GM19238 (cell line): ENCODE results near the gene ATP13A1.

ENCODE experiments used
- DNase-seq: peaks from one replicate; pipeline ENCODE4 v3.0.0; 2011; ENCODE audit warnings: low spot score; ENCODE audit not compliant: insufficient read length

Gene ATP13A1

DNA sequence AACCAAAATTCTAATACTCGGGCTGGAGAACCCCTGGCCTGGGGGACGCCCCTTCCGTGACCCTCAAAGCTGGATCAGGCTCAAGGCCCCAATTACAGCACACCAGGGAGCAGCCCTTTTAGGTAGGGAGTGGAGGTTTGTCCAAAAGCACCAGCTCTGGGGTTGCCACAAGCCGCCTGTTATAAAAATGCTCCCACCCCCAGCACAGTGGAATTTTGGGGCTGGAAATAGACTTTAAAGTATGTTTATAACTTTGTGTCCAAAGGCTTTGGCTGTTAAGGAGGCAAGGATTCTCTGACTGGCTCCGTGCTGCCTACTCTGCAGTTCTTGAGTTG lies 19.5 kb downstream of the ATP13A1 start:
- no peak for DNase-seq

DNA sequence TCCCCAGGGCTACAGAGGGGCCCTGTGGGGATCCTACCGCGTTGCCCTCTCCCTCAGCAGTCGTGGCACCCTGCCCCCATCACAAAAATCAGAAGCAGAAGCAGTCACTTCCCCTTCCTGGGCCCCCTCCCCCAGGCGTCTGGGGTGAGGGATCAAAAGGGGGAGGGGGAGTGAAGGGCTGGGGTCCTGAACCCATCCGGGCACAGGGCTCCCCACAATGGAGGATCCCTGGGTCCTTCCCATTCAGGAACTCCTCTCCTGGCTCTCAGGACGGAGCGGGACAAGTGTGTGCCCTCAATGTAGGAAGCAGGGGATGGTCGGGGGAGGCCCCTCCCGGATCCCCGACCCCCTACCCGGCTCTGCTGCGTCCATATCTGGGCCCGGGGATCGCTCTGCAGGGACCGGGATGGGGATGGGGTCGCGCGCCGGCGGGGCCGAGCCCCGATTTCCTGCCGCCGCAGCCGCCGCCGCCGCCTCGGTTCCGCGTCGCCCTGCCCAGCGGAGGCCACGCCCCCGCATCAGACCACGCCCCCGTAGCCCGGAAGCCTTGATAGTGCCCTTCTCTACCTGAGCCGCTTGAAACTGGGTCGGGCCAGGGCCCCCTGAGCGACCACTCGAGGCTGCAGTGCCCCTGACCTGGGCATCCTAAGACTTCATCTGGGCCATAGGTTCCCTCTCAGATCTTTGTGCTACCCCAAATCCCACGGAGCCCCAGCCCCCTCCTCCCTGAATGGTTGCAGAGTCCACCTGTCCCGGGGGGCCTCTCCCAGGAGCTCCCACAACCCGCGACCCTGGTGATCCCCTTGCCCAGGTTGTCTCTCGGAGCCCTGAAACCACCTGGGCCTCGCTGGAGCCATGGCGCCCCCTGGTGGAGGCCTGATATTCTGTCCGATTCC lies 20.1 kb downstream of the ATP13A1 start, which contains the start of gene GMIP:
Gene GMIP, minus strand, starts transcription at position 500 of the 896 bp plus-strand sequence. Its CDS starts 128 bp downstream, at position 372.
- DNase-seq, result peak; percentile 96

DNA sequence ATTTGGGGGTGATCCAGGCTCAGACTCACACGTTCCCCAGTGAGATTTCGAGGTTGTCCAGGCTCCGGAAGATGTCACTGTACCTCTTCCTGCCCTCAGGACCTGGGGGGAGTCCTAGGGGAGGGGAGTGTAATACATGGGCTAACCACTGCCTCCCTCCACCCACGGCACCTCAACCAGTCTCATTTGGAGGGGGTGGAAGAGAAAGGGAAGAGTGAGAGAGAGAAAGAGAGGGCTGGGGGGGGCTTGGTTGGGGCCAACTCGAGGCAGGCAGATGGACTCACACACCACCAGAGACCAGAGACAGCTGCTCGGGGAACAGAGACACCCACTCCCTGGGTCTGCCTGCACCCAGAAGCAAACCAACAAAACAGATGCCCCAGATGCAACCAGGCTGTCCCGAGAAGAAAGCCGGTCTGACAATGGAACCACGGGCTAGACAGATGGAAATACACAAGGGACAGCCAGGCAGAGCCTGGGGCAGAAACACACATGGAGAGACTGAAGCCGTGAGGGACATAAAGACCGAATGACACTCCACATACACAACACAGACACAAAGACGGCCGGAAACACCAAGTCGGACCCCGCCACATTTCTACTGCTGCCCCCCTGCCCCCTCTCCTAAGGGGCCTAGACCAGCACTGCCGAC lies 20.8 kb downstream of the ATP13A1 start:
- peak; percentile 72 for DNase-seq

DNA sequence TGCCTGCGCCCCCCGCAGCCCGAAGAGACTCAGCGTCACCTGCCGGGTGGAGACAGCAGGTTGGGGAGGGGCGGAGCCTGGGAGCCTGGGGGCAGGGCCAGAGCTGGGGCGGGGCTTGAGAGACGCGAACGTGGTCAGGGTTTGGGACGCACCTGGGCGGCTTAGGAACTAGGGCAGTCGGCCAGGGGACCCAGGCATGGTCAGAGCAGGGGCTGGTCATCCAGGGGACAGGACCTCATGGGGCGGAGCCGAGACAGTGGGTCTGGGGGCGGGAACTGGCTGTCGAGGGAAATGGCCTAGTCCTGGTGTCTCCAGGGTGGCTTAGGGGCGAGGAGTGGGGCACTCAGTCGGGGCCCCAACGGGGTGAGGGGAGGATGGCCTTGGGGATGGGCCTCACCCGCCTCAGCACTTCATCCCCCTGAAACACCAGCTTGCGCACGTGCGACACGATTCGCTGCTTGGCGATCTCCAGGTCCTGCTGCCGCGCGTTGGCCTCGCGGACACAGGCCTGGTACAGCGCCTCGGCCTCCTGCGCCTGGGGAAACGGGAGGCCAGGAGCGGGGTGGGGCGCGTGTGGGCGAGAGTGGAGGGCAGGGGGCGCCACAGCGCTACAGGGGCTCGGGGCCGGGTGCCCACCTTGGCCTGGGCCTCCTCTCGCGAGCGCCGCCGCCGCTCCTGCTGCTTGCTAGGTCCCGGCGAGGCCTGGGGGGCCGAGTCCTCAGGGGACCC lies 25.8 kb downstream of the ATP13A1 start:
- DNase-seq, result no peak

DNA sequence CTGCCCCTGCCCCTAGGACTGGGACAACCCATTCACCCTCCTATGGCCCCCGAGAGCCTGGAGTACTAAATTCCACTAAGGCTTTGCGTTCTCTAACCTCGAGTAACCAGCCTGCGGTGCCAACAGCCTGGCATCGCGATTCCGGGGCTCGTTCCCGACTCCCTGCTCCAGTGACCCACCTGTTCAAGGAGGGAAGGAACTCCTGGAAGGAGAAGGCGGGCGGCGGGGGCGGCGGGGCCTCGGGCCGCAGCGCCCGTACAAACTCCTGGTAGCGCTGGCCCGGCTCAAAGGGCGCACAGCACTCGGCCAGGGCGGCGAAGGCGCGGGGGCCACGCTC lies 26.3 kb downstream of the ATP13A1 start:
- no peak for DNase-seq

DNA sequence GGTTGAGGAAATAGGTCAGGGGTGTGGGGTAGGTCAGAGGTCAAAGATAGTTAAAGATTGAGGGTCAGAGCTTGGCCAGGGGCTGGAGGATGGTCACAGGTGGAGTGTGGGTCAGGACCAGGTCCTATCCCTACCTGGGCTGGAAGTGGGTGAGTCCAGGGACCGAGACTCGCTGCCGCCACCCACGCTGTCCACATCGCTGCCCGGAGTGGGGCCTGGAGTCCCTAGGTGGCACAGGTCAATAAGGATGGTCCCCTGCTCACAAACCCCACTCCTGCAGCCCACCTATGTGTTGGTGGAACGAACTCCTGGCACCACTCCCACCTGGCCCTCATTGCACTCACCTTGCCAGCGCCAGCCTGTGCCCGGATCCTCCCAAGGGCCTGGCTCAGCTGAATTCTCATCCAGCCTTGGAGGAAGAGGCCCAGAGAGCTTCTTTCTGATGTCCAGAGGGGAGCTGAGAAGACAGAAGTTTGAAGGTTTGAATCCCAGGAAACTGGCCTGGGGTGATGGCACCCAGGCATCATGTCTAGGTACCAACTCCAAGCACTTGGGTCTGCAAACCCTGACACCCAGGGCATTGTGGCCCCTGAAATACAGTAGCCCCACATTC lies 26.8 kb downstream of the ATP13A1 start:
- no peak for DNase-seq

DNA sequence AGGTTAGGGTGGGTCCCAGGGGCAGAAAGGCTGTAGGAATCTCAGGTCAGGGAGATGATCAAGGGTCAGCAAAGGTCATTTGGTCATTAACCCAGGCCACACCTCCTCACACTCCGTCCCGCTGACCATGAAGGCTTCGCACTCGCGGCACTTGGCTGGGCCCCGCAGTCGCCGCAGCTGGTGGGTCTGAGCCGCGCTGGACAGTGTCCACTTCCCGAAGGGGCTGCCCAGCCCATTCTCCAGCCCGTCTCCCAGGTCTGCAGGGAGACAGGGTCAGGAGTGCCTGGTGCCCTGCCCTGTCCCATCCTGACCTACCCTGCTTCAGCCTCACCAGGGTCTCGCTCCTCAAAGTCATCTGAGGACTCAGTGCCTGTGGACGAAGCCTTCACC lies 28.2 kb downstream of the ATP13A1 start:
- DNase-seq, result no peak

DNA sequence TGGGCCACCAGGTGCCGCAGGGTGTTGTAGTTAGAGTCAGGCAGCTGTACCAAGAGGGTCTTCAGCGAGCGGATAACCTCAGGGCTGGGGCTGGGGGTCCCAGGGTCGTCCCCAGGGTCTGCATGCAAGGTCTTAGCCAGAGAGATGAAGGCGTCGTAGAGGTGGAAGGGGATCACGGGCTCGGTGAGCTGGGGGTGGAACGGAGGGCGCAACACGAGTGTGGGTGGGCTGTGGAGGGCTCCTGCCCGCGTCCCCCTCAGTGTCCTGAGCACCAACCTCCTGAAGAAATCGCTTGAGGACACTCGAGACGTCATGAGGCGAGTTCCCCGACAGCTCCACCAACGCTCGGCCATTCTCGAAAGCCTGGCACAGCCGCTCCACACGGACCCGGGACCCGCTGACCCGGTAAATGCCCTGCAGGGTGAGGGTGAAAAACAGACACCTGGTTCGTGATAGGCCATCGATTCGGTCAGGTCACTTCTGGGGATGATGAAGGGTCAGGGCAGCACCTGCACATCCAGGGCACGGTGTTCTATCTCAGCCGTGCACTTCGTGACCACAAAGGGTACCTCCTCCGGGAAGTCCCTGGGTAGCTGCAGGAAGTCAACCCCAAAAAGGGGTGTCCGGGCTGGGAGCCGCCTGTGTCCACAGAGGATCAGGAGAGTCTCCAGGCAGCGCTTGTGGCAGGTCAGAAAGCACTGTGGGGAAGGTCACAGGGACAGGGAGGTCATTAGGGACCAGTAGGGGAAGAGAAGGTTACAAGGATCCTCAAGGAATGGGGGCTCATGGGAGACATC lies 28.8 kb downstream of the ATP13A1 start:
- no peak for DNase-seq

DNA sequence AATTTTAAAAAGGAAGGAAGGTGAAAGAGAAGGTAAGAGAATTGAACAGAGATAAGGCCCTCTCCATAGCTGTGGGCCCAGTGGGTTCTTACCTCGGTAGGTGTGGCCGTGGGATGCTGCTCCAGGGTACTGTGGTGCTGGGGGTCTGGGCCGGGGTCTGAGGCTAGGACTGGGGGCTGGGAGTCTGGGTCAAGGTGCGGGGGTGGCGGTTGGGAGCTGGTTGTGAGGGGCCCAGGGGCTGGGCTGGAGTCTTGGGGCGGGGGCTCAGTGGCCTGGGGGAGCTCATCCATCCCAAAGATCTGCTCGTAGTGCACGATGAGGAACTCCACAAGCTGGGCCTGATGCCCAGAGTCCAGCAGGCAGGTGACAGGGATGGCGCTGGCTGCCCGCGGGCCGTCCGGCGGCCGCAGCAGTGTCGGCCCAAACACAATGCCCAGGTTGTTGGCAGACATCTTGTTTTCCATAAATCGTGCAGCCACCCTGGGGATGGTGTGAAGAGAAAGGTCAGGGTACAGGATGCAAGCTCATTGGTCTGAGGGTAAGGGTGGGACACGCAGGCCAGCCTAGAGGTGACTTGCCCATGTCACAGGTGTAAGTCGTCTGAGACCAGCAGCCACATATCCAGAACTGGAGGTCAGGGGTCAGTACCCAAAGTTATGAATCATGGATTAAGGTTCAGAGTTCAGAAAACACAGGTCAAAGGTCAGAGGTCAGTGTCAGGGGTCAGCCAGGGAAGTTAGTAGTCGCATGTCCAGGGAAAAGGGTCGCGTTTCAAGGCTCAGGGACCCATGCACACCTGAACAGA lies 29.6 kb downstream of the ATP13A1 start:
- no peak for DNase-seq

DNA sequence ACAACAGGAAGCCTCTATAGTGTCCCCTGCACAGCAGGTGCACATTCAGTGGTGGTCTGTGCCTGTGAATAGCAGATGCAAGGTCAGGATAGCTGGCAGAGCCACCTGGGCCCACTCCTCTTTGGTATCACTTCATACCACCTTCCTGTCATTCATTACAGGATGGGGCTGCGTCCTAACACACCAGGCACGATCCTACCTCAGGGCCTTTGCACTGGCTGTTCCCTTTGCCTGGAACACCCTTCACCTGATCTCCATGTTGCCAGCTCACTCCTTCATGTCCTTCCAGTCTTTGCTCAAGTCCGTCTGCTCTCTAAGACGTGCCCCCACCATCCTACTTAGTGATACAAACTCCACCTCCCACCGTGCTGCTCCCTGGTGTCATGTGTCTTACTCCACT lies 30.8 kb downstream of the ATP13A1 start:
- DNase-seq, result no peak

DNA sequence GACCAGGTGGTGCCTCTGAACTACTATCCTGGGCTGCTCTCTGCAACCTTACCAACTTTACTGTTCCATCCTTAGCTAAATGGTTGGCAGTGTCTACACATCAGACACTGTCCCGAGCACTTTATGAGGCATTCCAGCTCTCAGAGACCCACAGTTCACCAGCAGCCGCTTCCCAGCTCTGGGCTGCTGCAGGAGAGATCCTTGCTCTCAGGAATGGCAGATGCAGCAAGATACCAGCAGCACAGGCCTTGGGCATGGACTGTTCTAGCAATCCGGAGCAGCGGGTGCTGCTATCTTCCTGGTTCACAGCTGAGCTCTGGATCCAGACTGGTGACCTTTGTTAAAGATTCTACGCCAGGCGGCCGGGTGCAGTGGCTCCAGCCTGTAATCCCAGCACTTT lies 32.1 kb downstream of the ATP13A1 start:
- no peak for DNase-seq

DNA sequence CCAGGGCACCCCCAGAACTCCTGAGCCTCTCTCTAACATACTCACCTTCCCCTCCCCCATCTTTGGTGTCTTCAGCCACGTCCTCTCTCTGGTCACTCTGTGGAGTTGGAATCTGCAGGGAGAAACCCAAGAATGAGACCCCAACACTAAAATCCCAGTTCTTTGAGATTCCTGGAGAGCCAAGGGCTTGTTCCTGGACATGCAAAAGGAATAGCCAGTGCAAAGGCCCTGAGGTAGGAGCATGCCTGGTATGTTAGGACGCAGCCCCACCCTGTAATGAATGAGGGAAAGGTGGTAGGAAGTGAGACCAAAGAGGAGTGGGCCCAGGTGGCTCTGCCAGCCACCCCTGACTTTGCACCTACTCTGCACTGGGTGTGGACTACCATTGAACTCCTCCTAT lies 33.0 kb downstream of the ATP13A1 start:
- DNase-seq, result no peak

DNA sequence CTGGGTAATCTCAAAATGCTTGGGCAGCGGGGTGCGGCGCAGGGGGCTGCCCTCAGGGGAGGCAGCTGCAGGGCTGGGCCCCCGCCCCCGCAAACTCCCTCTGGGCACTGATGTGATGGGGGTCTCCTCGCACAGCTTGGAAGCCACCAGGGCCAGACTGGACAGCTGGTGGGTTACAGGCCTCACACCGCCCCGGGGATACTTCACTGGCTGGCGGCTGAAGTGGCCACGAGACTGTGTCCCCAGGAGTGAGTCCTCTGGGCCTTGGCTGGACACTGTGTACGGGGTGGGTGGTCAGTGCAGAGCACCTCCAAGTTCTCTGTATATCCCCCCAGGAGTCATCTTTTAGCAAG lies 33.4 kb downstream of the ATP13A1 start:
- no peak for DNase-seq

DNA sequence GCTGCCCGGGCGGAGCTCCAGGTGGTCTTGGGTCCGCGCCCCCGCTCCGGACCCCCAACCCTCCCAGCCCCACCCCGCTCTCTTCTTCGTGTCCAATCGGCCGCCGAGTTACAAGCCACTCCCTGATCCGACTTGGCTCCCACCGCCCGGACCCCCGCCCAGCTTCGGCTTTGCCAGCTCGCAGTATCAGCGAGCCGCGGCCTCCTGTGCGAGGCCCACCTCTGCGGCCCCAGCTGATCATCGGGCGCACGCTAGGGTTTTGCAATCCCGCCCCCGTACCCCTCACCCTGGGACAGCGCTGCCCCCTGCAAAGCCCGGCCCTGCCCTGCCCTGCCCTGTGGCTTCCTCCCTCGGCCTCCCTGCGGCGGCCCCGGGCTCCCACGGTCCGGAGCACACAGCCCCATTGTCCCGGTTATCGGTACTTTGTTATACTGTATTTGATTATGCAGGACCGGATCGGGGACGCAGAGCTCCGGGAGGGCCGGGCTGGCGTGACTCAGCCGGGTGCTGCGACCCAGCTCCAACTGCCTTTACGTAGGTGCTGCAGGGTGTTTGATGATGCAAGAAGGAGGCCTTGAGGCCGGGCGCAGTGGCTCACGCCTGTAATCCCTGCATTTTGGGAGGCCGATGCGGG lies 34.9 kb downstream of the ATP13A1 start:
- no peak for DNase-seq

DNA sequence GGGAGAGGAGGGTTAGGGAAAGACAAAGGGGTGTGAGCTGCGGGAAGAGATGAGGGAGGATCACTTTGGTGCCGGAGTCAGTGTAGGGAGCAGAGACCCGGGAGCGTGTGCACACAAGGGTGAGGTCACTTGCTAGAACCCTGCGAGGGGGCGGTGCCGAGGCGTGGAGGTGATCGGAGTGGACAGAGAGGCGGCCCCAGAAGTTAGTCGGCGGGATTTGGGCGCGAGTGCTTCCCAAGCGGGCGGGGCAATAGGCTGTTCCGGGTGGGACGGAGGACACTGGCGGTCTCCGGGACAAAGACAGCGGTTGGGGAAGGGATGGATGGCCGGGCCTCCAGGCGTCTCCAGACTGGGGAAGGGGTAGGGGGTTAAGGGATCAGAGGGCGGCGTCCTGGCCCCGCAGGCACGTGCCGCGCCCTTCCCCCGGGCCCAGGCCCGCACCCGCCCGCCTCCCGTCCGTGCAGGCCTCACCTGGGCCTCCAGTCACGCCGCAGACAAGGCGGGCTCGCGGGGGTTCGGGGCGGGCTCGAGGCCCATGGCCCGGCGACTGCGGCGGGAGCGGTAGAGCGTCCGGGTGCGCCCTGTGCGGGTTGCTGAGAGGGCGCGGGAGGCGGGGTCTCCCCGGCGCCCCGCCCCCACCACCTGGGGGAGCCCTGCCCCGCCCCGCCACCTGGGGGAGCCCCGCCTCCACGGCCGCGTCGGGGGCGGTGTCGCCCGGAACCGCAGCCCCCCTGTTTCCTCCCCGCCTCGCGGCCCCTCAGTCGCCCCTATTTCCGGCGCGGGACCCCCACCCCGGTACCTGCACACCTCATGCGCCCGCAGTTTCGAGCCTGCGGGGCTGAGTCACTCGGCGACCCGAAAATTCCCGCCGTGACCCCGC lies 35.6 kb downstream of the ATP13A1 start, which contains the start of gene LPAR2:
Gene LPAR2, minus strand, starts transcription at position 600 of the 880 bp plus-strand sequence. CDS start 945 bp downstream, outside the sequence.
- peak; percentile 93 for DNase-seq

DNA sequence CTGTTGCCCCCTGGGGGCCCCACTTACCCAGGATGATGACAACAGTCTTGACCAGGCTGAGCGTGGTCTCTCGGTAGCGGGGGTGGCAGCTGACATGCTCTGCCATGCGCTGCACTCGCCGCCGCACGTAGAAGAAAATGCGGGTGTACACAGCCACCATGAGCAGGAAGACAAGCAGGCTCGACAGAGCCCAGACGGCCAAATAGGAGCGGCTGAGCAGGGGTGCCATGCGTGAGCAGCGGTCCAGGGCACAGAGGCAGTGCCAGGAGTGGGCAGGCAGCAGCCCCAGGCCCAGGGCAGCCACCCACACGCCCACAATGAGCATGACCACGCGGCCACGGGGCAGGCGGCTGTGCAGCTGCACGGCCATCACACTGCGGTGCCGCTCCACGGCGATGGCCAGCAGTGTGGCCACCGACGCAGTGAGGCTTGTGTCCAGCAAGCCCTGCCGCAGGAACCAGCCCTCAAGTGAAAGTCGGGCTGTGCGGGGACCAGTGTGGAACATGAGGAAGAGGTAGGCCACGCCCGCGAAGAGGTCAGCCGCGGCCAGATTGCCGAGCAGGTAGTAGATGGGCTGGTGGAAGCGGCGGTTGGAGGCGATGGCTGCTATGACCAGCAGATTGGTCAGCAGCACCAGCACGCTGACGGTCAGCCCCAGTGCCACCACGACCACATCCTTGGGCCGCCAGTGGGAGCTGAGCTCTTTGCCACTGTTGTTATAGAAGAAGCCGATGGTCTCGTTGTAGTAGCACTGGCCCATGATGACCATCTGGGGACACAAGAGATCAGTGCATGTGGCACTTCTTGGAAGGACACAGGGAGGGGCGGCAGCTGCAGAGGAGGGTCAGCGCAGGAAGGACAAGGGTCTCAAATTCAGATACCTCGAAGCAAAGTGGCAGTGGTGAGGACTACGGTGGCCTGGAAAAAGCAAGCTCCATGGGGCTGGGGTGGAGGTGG lies 36.7 kb downstream of the ATP13A1 start:
- DNase-seq, result no peak

DNA sequence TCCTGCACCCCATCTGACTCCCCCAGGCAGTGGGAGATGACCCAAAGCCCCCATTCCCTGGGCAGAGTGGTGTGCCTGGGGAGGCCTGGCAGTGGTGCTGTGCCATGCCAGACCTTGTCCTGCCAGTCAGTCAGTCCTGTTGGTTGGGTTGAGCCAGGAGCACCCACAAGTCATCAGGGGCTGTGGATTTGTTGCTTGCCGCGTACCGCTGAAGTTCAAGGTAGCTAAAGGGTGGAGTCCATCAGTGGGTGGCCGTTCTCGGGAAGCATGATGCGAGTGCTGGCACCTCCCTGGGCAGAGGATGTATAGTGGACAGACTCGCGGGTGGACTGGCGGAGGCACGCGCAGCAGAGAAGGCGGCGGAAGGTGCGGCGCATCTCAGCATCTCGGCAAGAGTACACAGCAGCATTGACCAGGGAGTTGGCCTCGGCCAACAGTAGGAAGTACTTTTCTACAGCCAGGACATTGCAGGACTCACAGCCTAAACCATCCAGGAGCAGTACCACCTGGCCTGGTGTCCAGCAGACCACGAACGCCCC lies 39.4 kb downstream of the ATP13A1 start:
- no peak for DNase-seq
